Memory B cell (primary cell): ENCODE results near the gene HARS1.
"Not testable (repeated sequence)": the region's sequence is repeated elsewhere in the genome, so short reads cannot be mapped to it uniquely, and the experiment has no call there.

Experiments
- ATAC-seq: fragments of 150-1000 bp; cut with Tn5 transposase; 2 replicates; pipeline ENCODE4 v1.10.0; 2021; ENCODE audit warnings: low read depth, mild to moderate bottlenecking, moderate library complexity
- DNase-seq, 2 donors: peaks; one replicate each; pipeline ENCODE4 v3.0.0; 2022; ENCODE audit warnings: low spot score in 2 of 2
- H3K27ac Mint-ChIP-seq: one replicate; pipeline ENCODE4 v1.8.0; 2022; ENCODE audit warnings: mild to moderate bottlenecking, moderate library complexity, mixed read lengths
- H3K27me3 Mint-ChIP-seq: one replicate; pipeline ENCODE4 v1.8.0; 2022; ENCODE audit warnings: mixed read lengths
- H3K36me3 Mint-ChIP-seq: one replicate; pipeline ENCODE4 v1.8.0; 2022; ENCODE audit warnings: mild to moderate bottlenecking, mixed read lengths
- H3K4me1 Mint-ChIP-seq: one replicate; pipeline ENCODE4 v1.8.0; 2022; ENCODE audit warnings: mixed read lengths
- H3K4me3 Mint-ChIP-seq: one replicate; pipeline ENCODE4 v1.8.0; 2022; ENCODE audit warnings: mild to moderate bottlenecking, moderate library complexity, mixed read lengths
- H3K9me3 Mint-ChIP-seq: one replicate; pipeline ENCODE4 v1.8.0; 2022; ENCODE audit warnings: mixed read lengths

Gene HARS1

GRCh38 chr5:140664359-140665119 is 26.6 kb downstream of the HARS1 start, which contains the start of gene WDR55:
Gene WDR55 (plus strand): TSS chr5:140664904. CDS start chr5:140664913, 9 bp downstream.
- ATAC-seq (peak; percentile 96), DNase-seq (peak; percentile 84 to 87)
- Mint-ChIP-seq H3K9me3 (peaks cover 2% of the 10 kb centered on the region), H3K36me3 (peaks cover 39% of the 10 kb centered on the region), H3K27me3 (no peaks in the 10 kb centered on the region), H3K27ac (peak within 1 kb of the TSS; percentile 95), H3K4me1 (peaks cover 24% of the 10 kb centered on the region), H3K4me3 (peak within 1 kb of the TSS; percentile 98)

GRCh38 chr5:140664030-140664358 is 27.2 kb downstream of the HARS1 start:
- Mint-ChIP-seq H3K27me3 (no peaks in the 10 kb centered on the region), H3K9me3 (peaks cover 2% of the 10 kb centered on the region), H3K27ac (peak overlapping the region; percentile 95), H3K4me1 (peaks cover 24% of the 10 kb centered on the region), H3K36me3 (peaks cover 35% of the 10 kb centered on the region), H3K4me3 (peak overlapping the region; percentile 98)
- no peak for ATAC-seq
- no peak for DNase-seq

- H3K36me3 Mint-ChIP-seq: peaks cover 38% of the 10 kb centered on the region
- H3K4me1 Mint-ChIP-seq, H3K27ac Mint-ChIP-seq, H3K4me3 Mint-ChIP-seq, H3K27me3 Mint-ChIP-seq, DNase-seq, ATAC-seq, H3K9me3 Mint-ChIP-seq: not testable (repeated sequence)
These were observed 30.8 kb downstream of the HARS1 start for GRCh38 chr5:140660371-140660770.

GRCh38 chr5:140658870-140659269 is 32.3 kb downstream of the HARS1 start:
- no peaks in the 10 kb centered on the region for H3K4me1 Mint-ChIP-seq
- no peaks in the 10 kb centered on the region for H3K9me3 Mint-ChIP-seq
- no peaks in the 10 kb centered on the region for H3K27me3 Mint-ChIP-seq
- ATAC-seq (no peak), DNase-seq (no peak)
- H3K4me3 Mint-ChIP-seq: no peak overlapping the region
- H3K36me3 Mint-ChIP-seq: peaks cover 47% of the 10 kb centered on the region
- no peak overlapping the region for H3K27ac Mint-ChIP-seq

GRCh38 chr5:140647042-140647419 is 44.1 kb downstream of the HARS1 start:
- Mint-ChIP-seq H3K36me3 (peaks cover 19% of the 10 kb centered on the region), H3K9me3 (no peaks in the 10 kb centered on the region), H3K4me3 (peak overlapping the region; percentile 100), H3K4me1 (peaks cover 17% of the 10 kb centered on the region), H3K27me3 (no peaks in the 10 kb centered on the region), H3K27ac (peak overlapping the region; percentile 100)
- no peak for DNase-seq
- ATAC-seq: peak; percentile 7

GRCh38 chr5:140642718-140643117 is 48.5 kb downstream of the HARS1 start:
- DNase-seq (no peak), ATAC-seq (no peak)
- Mint-ChIP-seq H3K9me3 (no peaks in the 10 kb centered on the region), H3K27me3 (no peaks in the 10 kb centered on the region), H3K4me1 (peaks cover 25% of the 10 kb centered on the region), H3K4me3 (no peak overlapping the region), H3K36me3 (peaks cover 9% of the 10 kb centered on the region), H3K27ac (no peak overlapping the region)

- Mint-ChIP-seq H3K9me3 (no peaks in the 10 kb centered on the region), H3K36me3 (peaks cover 8% of the 10 kb centered on the region), H3K4me3 (no peak overlapping the region), H3K27ac (no peak overlapping the region), H3K4me1 (peaks cover 22% of the 10 kb centered on the region), H3K27me3 (no peaks in the 10 kb centered on the region)
- ATAC-seq (no peak), DNase-seq (no peak)
These were observed 49.5 kb downstream of the HARS1 start for GRCh38 chr5:140641716-140642115.

- ATAC-seq: peak; percentile 95
- H3K4me1 Mint-ChIP-seq: peaks cover 18% of the 10 kb centered on the region
These were observed 51.8 kb downstream of the HARS1 start, which contains the start of gene TMCO6 for GRCh38 chr5:140639148-140639981. Gene TMCO6 (plus strand): TSS chr5:140639451. CDS start chr5:140639528, 77 bp downstream.

GRCh38 chr5:140638898-140639147 is 52.3 kb downstream of the HARS1 start:
- H3K27me3 Mint-ChIP-seq, H3K36me3 Mint-ChIP-seq, DNase-seq, ATAC-seq, H3K9me3 Mint-ChIP-seq: not testable (repeated sequence)
- peak overlapping the region; percentile 92 for H3K27ac Mint-ChIP-seq
- peak overlapping the region; percentile 94 for H3K4me3 Mint-ChIP-seq
- H3K4me1 Mint-ChIP-seq: peaks cover 21% of the 10 kb centered on the region

More at GRCh38 chr5:140639148-140639981, 51.8 kb downstream of the HARS1 start, which contains the start of gene TMCO6:
- H3K27me3 Mint-ChIP-seq: no peaks in the 10 kb centered on the region
- peak; percentile 86 to 91 for DNase-seq
- no peaks in the 10 kb centered on the region for H3K9me3 Mint-ChIP-seq
- H3K36me3 Mint-ChIP-seq: peaks cover 5% of the 10 kb centered on the region
- H3K27ac Mint-ChIP-seq: peak within 1 kb of the TSS; percentile 92
- H3K4me3 Mint-ChIP-seq: peak within 1 kb of the TSS; percentile 94

- no peak overlapping the region for H3K4me3 Mint-ChIP-seq
- no peaks in the 10 kb centered on the region for H3K36me3 Mint-ChIP-seq
- peaks cover 30% of the 10 kb centered on the region for H3K4me1 Mint-ChIP-seq
- H3K9me3 Mint-ChIP-seq: no peaks in the 10 kb centered on the region
- H3K27ac Mint-ChIP-seq: peak overlapping the region; percentile 65
- H3K27me3 Mint-ChIP-seq: no peaks in the 10 kb centered on the region
- DNase-seq (no peak), ATAC-seq (no peak)
These were observed 53.6 kb downstream of the HARS1 start for GRCh38 chr5:140637371-140638100.

GRCh38 chr5:140635291-140636257 is 55.6 kb downstream of the HARS1 start:
- Mint-ChIP-seq H3K27me3 (peaks cover 3% of the 10 kb centered on the region), H3K4me1 (peaks cover 31% of the 10 kb centered on the region), H3K36me3 (no peaks in the 10 kb centered on the region), H3K27ac (no peak overlapping the region), H3K4me3 (no peak overlapping the region), H3K9me3 (no peaks in the 10 kb centered on the region)
- ATAC-seq (no peak), DNase-seq (no peak)

GRCh38 chr5:140634103-140634502 is 57.1 kb downstream of the HARS1 start:
- no peak for ATAC-seq
- Mint-ChIP-seq H3K4me1 (peaks cover 26% of the 10 kb centered on the region), H3K36me3 (no peaks in the 10 kb centered on the region), H3K9me3 (no peaks in the 10 kb centered on the region), H3K27ac (no peak overlapping the region), H3K27me3 (peaks cover 3% of the 10 kb centered on the region), H3K4me3 (no peak overlapping the region)
- DNase-seq: no peak

- Mint-ChIP-seq H3K27ac (no peak overlapping the region), H3K36me3 (no peaks in the 10 kb centered on the region), H3K27me3 (peaks cover 3% of the 10 kb centered on the region), H3K4me1 (peaks cover 22% of the 10 kb centered on the region), H3K9me3 (no peaks in the 10 kb centered on the region), H3K4me3 (peak overlapping the region; percentile 88)
- ATAC-seq: no peak
- DNase-seq: no peak
These were observed 57.7 kb downstream of the HARS1 start for GRCh38 chr5:140633501-140633900.
